Upper lobe of left lung (tissue), 4 donors: Measurements from ENCODE around the gene AP1S2.

Experiments used
- CTCF ChIP-seq, 6 experiments: fragments of 450-650 bp in 4 of 6; fragments of 200-600 bp in 2 of 6; sonication (generic) in 2 of 6; IDR thresholded peaks; one replicate each; pipeline ENCODE4 v1.5.1; 2016 to 2019; ENCODE audit warnings: antibody characterized with exemption in 6 of 6
- POLR2AphosphoS5 ChIP-seq, 2 donors: sonication (generic); formaldehyde crosslinking; IDR thresholded peaks; one replicate each; pipeline ENCODE4 v1.5.1; 2017; ENCODE audit warnings: antibody characterized with exemption in 2 of 2

- TF ChIP-seq CTCF (IDR thresholded peaks at IDR 0.05): no peak
- no peak for TF ChIP-seq POLR2AphosphoS5 (IDR thresholded peaks at IDR 0.05)
These were observed 69.3 kb downstream of the AP1S2 start for GRCh38 chrX:15785176-15785750.
